ENCODE results near the gene METTL21A. TPM values are rescaled to one million over a fixed set of nuclear protein-coding genes. Genes with fewer than 3 reads are reported as not detected.
"Not testable (repeated sequence)": the region's sequence is repeated elsewhere in the genome, so short reads cannot be mapped to it uniquely, and the experiment has no call there.

Gene METTL21A
- total and polyA plus RNA-seq, 2 donors (not counting 1 experiment from before 2014, with no cell fraction given), result 9.4 to 11.4 TPM

DNA sequence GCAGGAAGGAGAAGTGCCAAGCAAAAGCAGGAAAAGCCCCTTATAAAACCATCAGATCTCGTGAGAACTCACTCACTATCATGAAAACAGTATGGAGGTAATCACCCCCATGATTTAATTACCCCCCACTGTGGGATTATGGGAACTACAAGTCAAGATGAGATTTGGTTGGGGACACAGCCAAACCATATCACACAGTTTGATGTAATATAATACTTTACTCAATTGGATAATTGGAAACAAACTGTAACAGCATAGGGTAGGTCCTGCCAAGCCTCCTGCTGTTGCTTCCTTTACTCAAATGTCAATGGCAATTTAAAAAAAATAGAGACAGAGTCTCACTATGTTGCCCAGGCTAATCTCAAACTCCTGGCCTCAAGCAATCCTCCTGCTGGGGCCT lies 15.5 kb upstream of the METTL21A start:
- no peak for DNase-seq (ENCODE audit: low read depth in 2 of 2)
- H3K4me3 ChIP-seq (replicated peaks in 1 of 4; ENCODE audit: control extremely low read depth in 1 of 4, insufficient read depth in 1 of 4, low read depth in 3 of 4, low read length in 4 of 4), result no peak overlapping the region

DNA sequence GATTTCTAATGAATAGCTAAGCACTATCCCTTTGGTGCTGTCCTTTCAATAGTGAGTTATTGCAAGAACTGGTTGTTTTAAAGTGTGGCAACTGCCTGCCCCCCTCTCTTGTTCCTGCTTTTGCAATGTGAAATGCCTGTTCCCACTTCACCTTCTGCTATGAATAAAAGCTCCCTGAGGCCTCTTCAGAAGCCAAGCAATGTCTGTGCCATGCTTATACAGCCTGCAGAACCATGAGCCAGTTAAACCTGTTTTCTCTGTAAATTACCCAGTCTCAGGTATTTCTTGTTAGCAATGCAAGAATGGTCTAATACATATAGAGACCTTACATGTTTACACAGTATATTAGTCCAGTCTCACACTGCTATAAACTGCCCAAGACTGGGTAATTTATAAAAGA lies 15.0 kb upstream of the METTL21A start:
- H3K79me2 ChIP-seq (ENCODE audit: control insufficient read depth, insufficient read depth, low read length), result no peaks in the 10 kb centered on the region
- no peak overlapping the region for H3K4me3 ChIP-seq (replicated peaks in 1 of 4; ENCODE audit: control extremely low read depth in 1 of 4, insufficient read depth in 1 of 4, low read depth in 3 of 4, low read length in 4 of 4)
- H3K9me3 ChIP-seq (ENCODE audit: control insufficient read depth, insufficient read depth, low read depth, low read length), result no peaks in the 10 kb centered on the region
- H3K4me1 ChIP-seq (ENCODE audit: control insufficient read depth, extremely low read depth, insufficient read depth, low read length), result no peaks in the 10 kb centered on the region
- H3K27ac ChIP-seq (ENCODE audit: insufficient read depth, low read length), result no peak overlapping the region
- H4K20me1 ChIP-seq (ENCODE audit: control insufficient read depth, extremely low read depth, insufficient read depth, low read length), result no peaks in the 10 kb centered on the region
- no peaks in the 10 kb centered on the region for H3K27me3 ChIP-seq (ENCODE audit: control insufficient read depth, insufficient read depth, low read length)
- H2AFZ ChIP-seq (ENCODE audit: low read length), result no peak overlapping the region
- TF ChIP-seq, protein P1, sequence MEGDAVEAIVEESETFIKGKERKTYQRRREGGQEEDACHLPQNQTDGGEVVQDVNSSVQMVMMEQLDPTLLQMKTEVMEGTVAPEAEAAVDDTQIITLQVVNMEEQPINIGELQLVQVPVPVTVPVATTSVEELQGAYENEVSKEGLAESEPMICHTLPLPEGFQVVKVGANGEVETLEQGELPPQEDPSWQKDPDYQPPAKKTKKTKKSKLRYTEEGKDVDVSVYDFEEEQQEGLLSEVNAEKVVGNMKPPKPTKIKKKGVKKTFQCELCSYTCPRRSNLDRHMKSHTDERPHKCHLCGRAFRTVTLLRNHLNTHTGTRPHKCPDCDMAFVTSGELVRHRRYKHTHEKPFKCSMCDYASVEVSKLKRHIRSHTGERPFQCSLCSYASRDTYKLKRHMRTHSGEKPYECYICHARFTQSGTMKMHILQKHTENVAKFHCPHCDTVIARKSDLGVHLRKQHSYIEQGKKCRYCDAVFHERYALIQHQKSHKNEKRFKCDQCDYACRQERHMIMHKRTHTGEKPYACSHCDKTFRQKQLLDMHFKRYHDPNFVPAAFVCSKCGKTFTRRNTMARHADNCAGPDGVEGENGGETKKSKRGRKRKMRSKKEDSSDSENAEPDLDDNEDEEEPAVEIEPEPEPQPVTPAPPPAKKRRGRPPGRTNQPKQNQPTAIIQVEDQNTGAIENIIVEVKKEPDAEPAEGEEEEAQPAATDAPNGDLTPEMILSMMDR (conservative IDR thresholded peaks at IDR 0.05 in 1 of 2, IDR thresholded peaks at IDR 0.05 in 1 of 2; ENCODE audit: low read depth in 1 of 2, low read length in 2 of 2), result no peak
- TF ChIP-seq EZH2 (IDR thresholded peaks at IDR 0.05; ENCODE audit: low read length, missing control alignments), result no peak
- H3K9ac ChIP-seq (ENCODE audit: insufficient read depth, low read length), result no peak overlapping the region
- no peak overlapping the region for H3K4me2 ChIP-seq (ENCODE audit: extremely low read depth, insufficient read depth, low read length)
- no peak for DNase-seq (ENCODE audit: low read depth in 2 of 2)
- no peaks in the 10 kb centered on the region for H3K36me3 ChIP-seq (ENCODE audit: control insufficient read depth, insufficient read depth, low read length)

More for the DNA sequence above, 15.5 kb upstream of the METTL21A start:
- H3K4me1 ChIP-seq (ENCODE audit: control insufficient read depth, extremely low read depth, insufficient read depth, low read length), result no peaks in the 10 kb centered on the region
- no peaks in the 10 kb centered on the region for H3K9me3 ChIP-seq (ENCODE audit: control insufficient read depth, insufficient read depth, low read depth, low read length)
- no peak overlapping the region for H3K4me2 ChIP-seq (ENCODE audit: extremely low read depth, insufficient read depth, low read length)
- H4K20me1 ChIP-seq (ENCODE audit: control insufficient read depth, extremely low read depth, insufficient read depth, low read length), result no peaks in the 10 kb centered on the region
- no peak overlapping the region for H2AFZ ChIP-seq (ENCODE audit: low read length)
- TF ChIP-seq EZH2 (IDR thresholded peaks at IDR 0.05; ENCODE audit: low read length, missing control alignments), result no peak
- TF ChIP-seq, protein P1 (conservative IDR thresholded peaks at IDR 0.05 in 1 of 2, IDR thresholded peaks at IDR 0.05 in 1 of 2; ENCODE audit: low read depth in 1 of 2, low read length in 2 of 2), result no peak
- no peaks in the 10 kb centered on the region for H3K27me3 ChIP-seq (ENCODE audit: control insufficient read depth, insufficient read depth, low read length)
- H3K79me2 ChIP-seq (ENCODE audit: control insufficient read depth, insufficient read depth, low read length), result no peaks in the 10 kb centered on the region
- no peak overlapping the region for H3K27ac ChIP-seq (ENCODE audit: insufficient read depth, low read length)
- no peaks in the 10 kb centered on the region for H3K36me3 ChIP-seq (ENCODE audit: control insufficient read depth, insufficient read depth, low read length)
- no peak overlapping the region for H3K9ac ChIP-seq (ENCODE audit: insufficient read depth, low read length)

- H3K27ac ChIP-seq (ENCODE audit: insufficient read depth, low read length); H3K79me2 ChIP-seq (ENCODE audit: control insufficient read depth, insufficient read depth, low read length); H3K9ac ChIP-seq (ENCODE audit: insufficient read depth, low read length); H4K20me1 ChIP-seq (ENCODE audit: control insufficient read depth, extremely low read depth, insufficient read depth, low read length); H2AFZ ChIP-seq (ENCODE audit: low read length); H3K27me3 ChIP-seq (ENCODE audit: control insufficient read depth, insufficient read depth, low read length); H3K4me3 ChIP-seq (replicated peaks in 1 of 4; ENCODE audit: control extremely low read depth in 1 of 4, insufficient read depth in 1 of 4, low read depth in 3 of 4, low read length in 4 of 4); H3K9me3 ChIP-seq (ENCODE audit: control insufficient read depth, insufficient read depth, low read depth, low read length); H3K4me2 ChIP-seq (ENCODE audit: extremely low read depth, insufficient read depth, low read length); DNase-seq (ENCODE audit: low read depth in 2 of 2); H3K36me3 ChIP-seq (ENCODE audit: control insufficient read depth, insufficient read depth, low read length); H3K4me1 ChIP-seq (ENCODE audit: control insufficient read depth, extremely low read depth, insufficient read depth, low read length): not testable (repeated sequence)
Measured at GRCh38 chr2:207639288-207639687, 14.1 kb upstream of the METTL21A start.

All from fibroblast of lung (primary cell).